Measurements from ENCODE around the gene PLIN5.

Gene PLIN5

GRCh38 chr19:4521888-4522242, 13.2 kb downstream of the PLIN5 start:
- DNase-seq (ENCODE audit: low spot score) = no peak

GRCh38 chr19:4521170-4521887, 13.7 kb downstream of the PLIN5 start:
- DNase-seq (ENCODE audit: low spot score) = no peak

- no peak for DNase-seq (ENCODE audit: low spot score)
These were observed 15.3 kb downstream of the PLIN5 start for GRCh38 chr19:4519521-4520277.

GRCh38 chr19:4519172-4519496, 15.9 kb downstream of the PLIN5 start:
- DNase-seq (ENCODE audit: low spot score) = no peak

- DNase-seq (ENCODE audit: low spot score) = no peak
These were observed 16.5 kb downstream of the PLIN5 start, which contains the start of gene PLIN4 for GRCh38 chr19:4518345-4519171. PLIN4 (minus strand) TSS chr19:4518486; CDS start chr19:4518272, 214 bp downstream.

GRCh38 chr19:4517451-4518057, 17.5 kb downstream of the PLIN5 start:
- no peak for DNase-seq (ENCODE audit: low spot score)

- DNase-seq (ENCODE audit: low spot score) = no peak
These were observed 18.1 kb downstream of the PLIN5 start for GRCh38 chr19:4516939-4517300.

GRCh38 chr19:4516199-4516938, 18.7 kb downstream of the PLIN5 start:
- no peak for DNase-seq (ENCODE audit: low spot score)

- no peak for DNase-seq (ENCODE audit: low spot score)
These were observed 19.3 kb downstream of the PLIN5 start for GRCh38 chr19:4515732-4516131.

GRCh38 chr19:4513248-4513647, 21.8 kb downstream of the PLIN5 start:
- no peak for DNase-seq (ENCODE audit: low spot score)

GRCh38 chr19:4512070-4512469, 23.0 kb downstream of the PLIN5 start:
- no peak for DNase-seq (ENCODE audit: low spot score)

- DNase-seq (ENCODE audit: low spot score) = no peak
These were observed 23.5 kb downstream of the PLIN5 start for GRCh38 chr19:4511300-4512054.

- no peak for DNase-seq (ENCODE audit: low spot score)
These were observed 24.4 kb downstream of the PLIN5 start for GRCh38 chr19:4510435-4511255.

- DNase-seq (ENCODE audit: low spot score) = no peak
These were observed 26.3 kb downstream of the PLIN5 start for GRCh38 chr19:4508698-4509097.

- no peak for DNase-seq (ENCODE audit: low spot score)
These were observed 27.2 kb downstream of the PLIN5 start for GRCh38 chr19:4507804-4508203.

- no peak for DNase-seq (ENCODE audit: low spot score)
These were observed 27.9 kb downstream of the PLIN5 start for GRCh38 chr19:4507150-4507452.

- no peak for DNase-seq (ENCODE audit: low spot score)
These were observed 28.4 kb downstream of the PLIN5 start for GRCh38 chr19:4506449-4507149.

- DNase-seq (ENCODE audit: low spot score) = no peak
These were observed 29.2 kb downstream of the PLIN5 start for GRCh38 chr19:4505570-4506448.

Data from CD4-positive, alpha-beta T cell treated with Interleukin-2 at 100 ng/mL for 4 hours (primary cell).